OCI-LY7 (cell line): Measurements from ENCODE around the gene DENND5B.

Experiments used
- CTCF ChIP-seq: fragments of 200-600 bp; sonication (generic); conservative IDR thresholded peaks from 2 replicates; pipeline ENCODE4 v1.5.1; 2014; ENCODE audit warnings: mild to moderate bottlenecking, antibody characterized with exemption, low read length, moderate library complexity, mixed read lengths
- EZH2phosphoT487 ChIP-seq: fragments of 200-600 bp; sonication (generic); IDR thresholded peaks from 2 replicates; pipeline ENCODE4 v1.6.1; 2018; ENCODE audit warnings: low read depth, borderline replicate concordance, mild to moderate bottlenecking, mixed run types, antibody characterized with exemption, low read length, moderate library complexity, mixed read lengths

- no peak for TF ChIP-seq CTCF
- TF ChIP-seq EZH2phosphoT487, result no peak
These were observed 30.4 kb downstream of the DENND5B start for GRCh38 chr12:31560516-31560915.
